A673 (cell line): ENCODE results near the gene ERAL1.

Source experiments
- CTCF ChIP-seq: fragments of 300-800, 200-600 bp; sonication (generic); conservative IDR thresholded peaks from 2 replicates; pipeline ENCODE4 v1.5.1; 2017; ENCODE audit warnings: low read depth, mild to moderate bottlenecking, antibody characterized with exemption, low read length, moderate library complexity, mixed read lengths
- EZH2 ChIP-seq: fragments of 200-600 bp; sonication (generic); IDR thresholded peaks from 2 replicates; pipeline ENCODE4 v1.6.1; 2017; ENCODE audit warnings: borderline replicate concordance, low read depth, mild to moderate bottlenecking, mixed read lengths, antibody characterized with exemption, low read length; ENCODE audit not compliant: poor library complexity, severe bottlenecking

GRCh38 chr17:28874750-28875149 lies 19.9 kb downstream of the ERAL1 start:
- no peak for TF ChIP-seq CTCF
- no peak for TF ChIP-seq EZH2
